Measurements from ENCODE around the gene PRUNE2.
"Not testable (repeated sequence)": the region's sequence is repeated elsewhere in the genome, so short reads cannot be mapped to it uniquely, and the experiment has no call there.

Gene PRUNE2

DNA sequence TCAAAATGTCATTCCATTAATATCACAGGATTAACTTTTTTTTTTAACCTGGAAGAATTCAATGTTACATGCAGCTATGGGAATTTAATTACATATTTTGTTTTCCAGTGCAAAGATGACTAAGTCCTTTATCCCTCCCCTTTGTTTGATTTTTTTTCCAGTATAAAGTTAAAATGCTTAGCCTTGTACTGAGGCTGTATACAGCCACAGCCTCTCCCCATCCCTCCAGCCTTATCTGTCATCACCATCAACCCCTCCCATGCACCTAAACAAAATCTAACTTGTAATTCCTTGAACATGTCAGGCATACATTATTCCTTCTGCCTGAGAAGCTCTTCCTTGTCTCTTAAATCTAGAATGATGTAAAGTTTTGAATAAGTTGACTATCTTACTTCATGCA is 121.0 kb downstream of the PRUNE2 start:
- no peak for DNase-seq

GRCh38 chr9:76772686-76773445 is 133.0 kb downstream of the PRUNE2 start:
- no peak for DNase-seq

GRCh38 chr9:76766126-76766525 is 139.8 kb downstream of the PRUNE2 start:
- no peak for DNase-seq

DNA sequence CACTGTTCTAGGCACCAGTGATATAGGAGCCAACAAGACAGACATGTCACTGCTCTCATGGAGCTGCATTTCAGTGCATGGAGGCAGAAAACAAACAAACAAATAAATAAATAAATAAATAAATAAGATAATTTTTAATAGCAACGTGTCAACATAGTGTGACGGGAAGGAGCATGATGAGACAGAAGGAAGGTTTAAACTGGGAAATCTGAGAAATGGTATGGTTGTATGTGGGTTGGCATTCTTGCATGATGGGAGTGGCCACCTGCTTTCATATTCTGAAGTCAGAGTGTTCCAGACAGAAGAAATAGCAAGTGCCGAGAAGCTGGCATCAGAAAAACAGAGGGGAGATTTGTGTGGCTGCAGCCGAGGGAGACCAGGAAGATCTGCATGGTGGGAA is 141.8 kb downstream of the PRUNE2 start, which contains the start of gene PCA3:
PCA3 (plus strand) TSS at position 301 of the 400 bp plus-strand sequence.
- DNase-seq = no peak

DNA sequence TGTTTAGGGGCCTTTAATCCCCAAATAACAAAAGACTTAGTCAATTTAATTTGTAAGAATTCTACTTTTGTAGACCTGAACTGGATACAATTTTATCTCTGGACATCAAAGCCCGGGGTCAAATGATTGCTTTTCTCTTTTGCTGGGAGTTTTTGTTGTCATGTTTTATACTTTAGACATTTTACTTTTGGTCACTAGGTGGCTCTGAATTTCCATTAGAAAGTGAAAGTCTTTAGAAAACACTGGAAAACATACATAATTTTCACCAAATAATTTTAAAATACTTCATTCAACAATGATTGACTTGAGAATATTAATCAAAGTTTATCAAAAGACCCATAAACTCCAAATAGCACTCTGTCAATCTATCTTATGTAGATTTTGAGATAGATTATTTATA is 144.5 kb downstream of the PRUNE2 start:
- no peak for DNase-seq

DNA sequence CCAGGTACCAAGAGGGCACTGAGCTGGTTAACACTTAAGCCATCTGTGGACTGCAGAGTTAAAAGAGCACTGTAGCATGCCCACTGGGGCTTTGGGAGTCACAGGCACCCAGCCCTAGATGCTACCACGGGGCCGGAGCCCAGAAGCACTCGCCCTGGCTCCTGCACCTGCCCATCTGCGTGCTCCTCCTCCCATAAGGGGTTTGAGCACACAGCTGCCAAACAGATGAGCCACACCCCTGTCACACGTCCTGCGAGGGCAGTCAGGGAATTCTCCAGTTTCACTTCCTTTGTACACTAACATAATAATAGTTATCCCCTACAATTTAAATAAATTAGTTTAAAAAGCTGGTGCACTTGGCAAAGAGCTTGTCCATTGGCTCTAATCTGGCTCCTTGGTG is 146.2 kb downstream of the PRUNE2 start:
- DNase-seq = peak; percentile 26

- no peak for DNase-seq
Measured at GRCh38 chr9:76758476-76758875, 147.4 kb downstream of the PRUNE2 start.

GRCh38 chr9:76756941-76757673 is 148.8 kb downstream of the PRUNE2 start:
- DNase-seq = peak; percentile 64

DNA sequence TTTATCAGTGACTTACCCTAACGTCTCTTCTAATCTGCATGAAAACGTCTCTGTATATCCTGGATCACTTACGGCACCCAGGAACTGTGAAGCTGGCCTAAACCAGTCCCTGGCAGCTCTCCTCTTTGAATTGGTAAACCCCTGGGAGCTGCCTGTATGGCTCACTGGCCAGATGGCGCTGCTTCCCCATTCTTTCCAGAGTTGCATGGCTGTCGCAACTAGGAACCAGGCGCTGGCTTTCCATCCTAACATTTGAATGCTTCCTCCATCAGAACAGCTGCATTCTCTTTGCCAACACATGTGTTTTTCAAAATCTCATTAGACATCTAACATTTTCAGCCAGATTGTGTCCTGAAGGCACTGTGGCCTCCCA is 149.7 kb downstream of the PRUNE2 start:
- peak; percentile 61 for DNase-seq

GRCh38 chr9:76751001-76751400 is 154.9 kb downstream of the PRUNE2 start:
- DNase-seq = no peak

DNA sequence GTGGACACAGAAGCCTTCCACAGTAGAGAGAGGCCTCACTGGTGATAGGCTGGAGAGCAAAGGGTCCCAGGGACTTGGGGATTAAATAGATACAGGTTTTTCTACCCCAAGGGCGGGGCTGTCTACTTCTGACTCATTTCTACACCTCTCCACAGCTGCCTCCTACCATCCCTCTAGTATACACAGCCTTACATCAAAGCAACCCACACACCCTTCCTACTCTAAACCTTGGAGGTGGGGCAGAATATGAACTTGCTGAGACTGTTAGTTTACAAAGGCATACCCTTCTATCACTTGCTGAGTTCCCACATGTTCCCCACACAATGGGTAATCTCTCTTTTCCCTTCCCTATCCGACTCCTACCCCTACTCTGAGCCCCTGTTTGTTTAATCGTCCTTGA is 161.6 kb downstream of the PRUNE2 start:
- no peak for DNase-seq

DNA sequence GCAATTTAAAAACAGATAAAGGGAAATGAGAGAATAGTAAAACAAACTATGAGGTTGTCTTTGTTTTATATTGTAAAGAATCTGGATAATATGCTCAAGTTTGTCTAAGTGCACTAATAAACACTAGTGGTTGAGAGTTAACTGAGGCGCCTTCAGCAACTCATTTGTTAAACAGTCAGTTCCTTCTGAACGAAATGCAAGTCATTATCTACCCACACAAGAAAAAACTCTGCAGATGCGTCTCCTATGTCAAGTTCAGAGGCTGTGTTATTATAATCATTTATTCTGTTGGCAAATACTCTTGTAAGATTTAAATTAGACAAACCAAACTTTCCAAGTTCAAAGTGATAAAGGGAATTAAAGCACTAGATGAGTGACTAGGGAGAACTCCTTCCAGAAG is 162.0 kb downstream of the PRUNE2 start:
- DNase-seq = no peak

DNA sequence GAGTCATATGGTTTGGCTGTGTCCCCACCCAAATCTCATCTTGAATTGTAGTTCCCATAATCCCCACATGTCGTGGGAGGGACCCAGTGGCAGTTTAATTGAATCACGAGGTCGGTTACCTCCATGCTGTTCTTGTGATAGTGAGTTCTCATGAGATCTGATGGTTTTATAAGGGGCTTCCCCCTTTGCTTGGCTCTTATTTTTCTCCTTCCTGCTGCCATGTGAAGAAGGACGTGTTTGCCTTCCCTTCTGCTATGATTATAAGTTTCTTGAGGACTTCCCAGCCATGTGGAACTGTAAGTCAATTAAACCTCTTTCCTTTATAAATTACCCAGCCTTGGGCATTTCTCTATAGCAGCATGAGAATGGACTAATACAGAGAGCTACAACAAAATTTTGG is 163.0 kb downstream of the PRUNE2 start:
- not testable (repeated sequence) for DNase-seq

DNA sequence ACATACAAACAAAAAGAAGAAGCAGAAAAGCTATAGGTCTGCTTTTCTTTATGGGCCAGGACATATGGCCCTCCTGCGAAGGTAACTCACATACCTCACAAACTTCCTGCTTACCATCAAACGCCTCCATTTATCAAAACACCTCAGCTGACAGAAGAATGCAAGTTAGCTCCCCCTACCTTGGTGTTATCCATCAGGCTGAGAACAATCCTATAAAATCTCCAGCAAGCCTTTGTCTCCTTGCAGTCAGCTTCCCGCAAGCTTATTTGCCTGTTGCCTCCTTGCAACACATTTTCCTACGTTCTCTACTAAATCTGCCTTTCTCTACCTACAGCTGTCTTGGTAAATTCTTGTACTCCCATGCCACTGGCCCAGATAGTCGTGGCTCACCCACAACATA is 164.4 kb downstream of the PRUNE2 start:
- no peak for DNase-seq

GRCh38 chr9:76738402-76738801 is 167.5 kb downstream of the PRUNE2 start:
- DNase-seq = no peak

DNA sequence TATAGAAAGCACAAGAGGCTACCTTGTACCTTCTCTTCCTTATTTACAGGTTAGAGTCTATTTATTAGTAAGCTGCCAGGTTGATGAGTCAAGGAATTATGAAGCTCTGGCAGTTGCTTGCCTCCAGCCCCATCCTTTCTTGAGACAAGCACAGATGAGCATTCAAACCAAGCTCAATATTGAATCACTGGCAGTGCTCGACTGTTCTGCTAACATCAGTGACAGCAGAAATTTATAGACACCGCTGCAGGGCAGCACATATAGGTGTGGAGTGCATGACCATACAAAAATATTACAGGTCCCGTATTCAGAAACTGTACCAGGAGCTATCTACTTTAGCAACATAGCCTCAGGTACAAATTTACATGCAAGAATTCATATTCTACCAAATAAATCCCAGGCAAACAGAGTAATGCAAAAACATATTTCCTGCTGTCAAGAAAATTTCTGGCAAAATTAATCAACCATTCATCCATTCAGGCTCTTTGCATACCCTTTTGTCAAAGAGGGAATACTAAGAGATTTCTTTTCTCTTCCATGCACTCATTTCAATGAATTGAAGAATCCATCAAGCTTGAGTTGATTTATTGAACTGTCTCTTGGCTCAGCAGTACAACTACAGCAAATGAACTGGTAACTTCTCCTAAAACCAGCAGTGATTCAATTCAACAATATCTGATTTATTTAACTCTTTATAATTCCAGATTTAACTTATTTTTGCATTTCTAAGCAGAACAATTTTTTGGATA is 168.6 kb downstream of the PRUNE2 start:
- no peak for DNase-seq

- no peak for DNase-seq
Measured at GRCh38 chr9:76734716-76735115, 171.2 kb downstream of the PRUNE2 start.

- DNase-seq = no peak
Measured at GRCh38 chr9:76733096-76733495, 172.8 kb downstream of the PRUNE2 start.

DNA sequence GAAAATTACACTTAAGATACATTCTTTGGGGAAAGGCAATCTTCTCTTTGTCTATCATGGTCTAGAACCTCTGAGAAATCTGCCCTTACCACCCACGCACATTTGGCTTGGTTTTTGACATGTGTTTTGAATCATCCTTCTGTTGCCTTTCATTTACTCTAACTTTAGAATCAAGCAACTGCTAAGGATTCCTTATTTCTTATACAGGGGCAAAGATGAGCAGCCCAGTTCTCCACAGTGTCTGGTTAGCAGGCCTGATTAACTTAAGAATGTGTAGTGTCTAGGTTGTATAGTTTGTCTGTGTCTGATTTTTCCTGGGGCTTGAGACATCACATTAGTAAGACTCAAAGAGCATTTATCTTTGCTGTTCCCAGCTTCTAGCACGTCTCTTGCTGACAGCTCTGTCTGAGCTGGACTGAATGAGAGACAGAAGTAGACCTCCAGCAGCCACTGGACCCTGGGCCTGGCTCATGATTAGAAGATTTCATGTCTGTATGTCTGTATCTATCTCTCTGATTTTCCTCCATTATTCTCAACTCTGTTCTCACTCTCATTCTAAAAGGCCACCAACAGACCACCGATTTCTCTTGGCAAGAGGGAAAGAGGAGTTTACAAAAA is 173.5 kb downstream of the PRUNE2 start:
- DNase-seq = no peak

DNA sequence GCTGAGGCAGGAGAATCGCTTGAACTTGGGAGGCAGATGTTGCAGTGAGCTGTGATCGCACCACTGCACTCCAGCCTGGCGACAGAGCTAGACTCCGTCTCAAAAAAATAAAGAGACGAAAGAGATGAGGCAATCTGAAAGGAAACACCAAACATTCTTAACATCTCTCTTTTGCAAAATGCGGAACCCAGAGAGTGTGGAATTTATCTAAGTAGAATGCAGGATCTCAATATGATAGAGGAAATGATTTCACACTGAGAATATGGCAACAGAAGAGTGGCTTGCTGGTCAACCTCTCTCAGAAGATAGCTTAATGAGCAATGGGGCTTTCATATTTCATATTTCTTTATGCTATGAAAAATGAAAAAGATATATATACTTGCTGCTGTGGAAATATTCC is 175.1 kb downstream of the PRUNE2 start:
- no peak for DNase-seq

DNA sequence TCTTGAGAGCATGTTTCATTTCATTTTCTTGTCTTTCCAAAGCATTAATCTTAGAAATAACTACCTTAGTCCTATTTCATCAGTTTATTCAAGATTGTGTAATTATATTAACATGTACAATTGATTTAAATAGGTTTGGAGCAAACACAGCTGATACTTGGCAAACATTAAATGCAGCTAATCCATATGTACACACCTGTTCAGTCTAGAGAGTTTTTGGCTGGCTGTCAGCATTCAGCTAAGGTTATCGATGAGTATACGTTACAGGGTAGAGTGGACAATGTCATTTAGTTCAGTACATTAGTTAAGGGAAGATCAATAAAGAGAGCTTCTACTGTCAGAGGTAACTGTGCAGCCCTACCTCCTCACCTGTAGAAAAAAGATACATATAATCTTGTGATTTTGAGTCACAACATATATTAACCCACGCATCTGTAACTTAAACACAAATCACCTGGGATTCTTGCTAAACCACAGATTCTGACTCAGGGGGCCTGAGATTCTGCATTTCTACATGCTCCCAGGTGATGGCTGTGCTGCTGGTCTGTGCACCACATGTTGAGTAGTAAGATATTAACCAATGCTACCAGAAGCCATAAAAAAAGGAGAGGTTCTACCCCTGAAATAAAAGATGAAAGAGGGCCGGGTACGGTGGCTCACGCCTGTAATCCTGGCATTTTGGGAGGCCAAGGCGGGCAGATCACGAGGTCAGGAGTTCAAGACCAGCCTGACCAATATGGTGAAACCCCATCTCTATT is 175.8 kb downstream of the PRUNE2 start:
- DNase-seq = peak; percentile 61

DNA sequence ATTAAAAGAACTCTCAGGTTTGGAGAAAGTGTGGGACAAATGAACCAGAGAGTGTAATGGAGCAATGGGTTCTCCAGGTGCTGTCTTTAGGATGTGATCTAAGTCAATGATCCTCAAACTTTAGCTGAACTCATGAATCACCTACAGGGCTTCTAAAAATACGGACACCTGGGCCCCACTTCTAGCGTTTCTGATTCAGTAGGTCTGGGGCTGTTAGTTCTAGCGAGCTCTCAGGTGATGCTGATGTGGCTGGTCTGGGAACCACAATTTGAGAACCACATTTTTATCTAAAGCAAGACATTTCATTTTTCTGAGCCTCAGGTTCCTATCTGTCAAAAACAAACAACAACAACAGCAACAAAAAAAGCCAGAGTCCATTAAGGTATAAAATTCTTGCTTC is 176.8 kb downstream of the PRUNE2 start:
- no peak for DNase-seq

DNA sequence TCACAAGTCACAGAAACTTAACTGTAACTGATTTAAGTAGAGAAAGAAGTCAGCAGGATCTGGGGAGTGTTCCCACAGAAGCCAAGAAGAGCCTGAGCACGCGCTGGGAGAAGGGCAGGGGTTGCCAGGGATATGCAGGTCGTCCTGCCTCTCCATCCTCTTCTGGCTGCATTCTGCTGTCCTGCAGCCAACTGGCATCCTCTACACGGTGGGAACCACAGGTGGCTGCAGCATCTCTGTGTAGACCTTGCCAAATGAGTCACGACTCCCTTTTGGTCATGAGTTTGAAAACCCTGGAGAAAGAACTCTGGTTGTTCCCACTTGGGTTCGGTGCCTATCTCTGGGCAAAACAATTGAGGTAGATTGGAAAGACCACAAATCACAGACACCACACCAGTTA is 180.0 kb downstream of the PRUNE2 start:
- no peak for DNase-seq
